Esophagus squamous epithelium (tissue), 5 donors: ENCODE data around the gene PPP3CA. TPM values are rescaled to one million over a fixed set of nuclear protein-coding genes. Genes with fewer than 3 reads are reported as not detected.
A peak's percentile ranks its signal among the peaks of the same experiment; 100 is the strongest.
"Not testable (repeated sequence)": the region's sequence is repeated elsewhere in the genome, so short reads cannot be mapped to it uniquely, and the experiment has no call there.

ENCODE experiments used
- DNase-seq: peaks from one replicate; lab custom pipeline; 2025; lab: John Stamatoyannopoulos, UW
- H3K27ac ChIP-seq, 4 donors: fragments of 200-600 bp; sonication (generic); one replicate each; pipeline ENCODE4 v1.5.1; 2016 to 2019; ENCODE audit warnings: mild to moderate bottlenecking in 1 of 4
- H3K27me3 ChIP-seq, 4 donors: fragments of 200-600 bp; sonication (generic); 1 replicate in 3 of 4; 2 replicates in 1 of 4; pipeline versions ENCODE4 v1.5.1 to v1.6.0; 2017 to 2021; ENCODE audit warnings: antibody characterized with exemption in 1 of 4
- H3K36me3 ChIP-seq, 3 donors: fragments of 200-600 bp; sonication (generic); one replicate each; pipeline ENCODE4 v1.5.1; 2016 to 2019
- H3K4me1 ChIP-seq, 3 donors: fragments of 200-600 bp; sonication (generic); one replicate each; pipeline ENCODE4 v1.5.1; 2017 to 2019
- H3K4me3 ChIP-seq, 4 donors: fragments of 200-600 bp; sonication (generic); 1 replicate in 3 of 4; 2 replicates in 1 of 4; pipeline ENCODE4 v1.5.1; 2016 to 2019; ENCODE audit warnings: mild to moderate bottlenecking in 2 of 4, moderate library complexity in 1 of 4
- H3K9me3 ChIP-seq, 3 donors: fragments of 200-600 bp; sonication (generic); one replicate each; pipeline ENCODE4 v1.5.1; 2016 to 2019
- CTCF ChIP-seq, 6 experiments: fragments of 450-650 bp in 4 of 6; fragments of 200-600 bp in 2 of 6; sonication (generic) in 2 of 6; IDR thresholded peaks; one replicate each; pipeline ENCODE4 v1.5.1; 2016 to 2019; ENCODE audit warnings: antibody characterized with exemption in 6 of 6, mild to moderate bottlenecking in 4 of 6, moderate library complexity in 4 of 6
- POLR2A ChIP-seq, 4 donors: fragments of 450-650 bp; IDR thresholded peaks; one replicate each; pipeline ENCODE4 v1.6.1; 2017; ENCODE audit warnings: antibody characterized with exemption in 4 of 4, mild to moderate bottlenecking in 4 of 4, moderate library complexity in 3 of 4
- WGBS, 2 donors: methylation state at CpG; one replicate each; pipeline ENCODE4 v1.1.5; 2018; 5-methylcytosine and 5-hydroxymethylcytosine counted together
- intact Hi-C: fragments of 100-400 bp; cut with DNase I; formaldehyde crosslinking; loops from one replicate; pipeline ENCODE4 v1.15.0; 2022
- total RNA-seq, 4 donors: library from RNA; depleted of rRNA; stranded (reverse); fragments of >200 nt; gene quantifications; one replicate each; pipeline ENCODE4 v1.1.0, GENCODE V29; 2016
- donor health status: DM: yes; HTN: yes; CAD: no.

PPP3CA gene
- total RNA-seq, 4 donors from 2014 or later, result 13.3 to 25.7 (median 17.5) TPM

- H3K36me3 ChIP-seq, result no peaks in the 10 kb centered on the region
- no peak overlapping the region for H3K4me3 ChIP-seq
- H3K9me3 ChIP-seq, result no peaks in the 10 kb centered on the region
- H3K27ac ChIP-seq, result no peak overlapping the region
- 89 to 94% methylated on average over 3 of the region's 3 CpGs for WGBS, 2 donors
- no peaks in the 10 kb centered on the region for H3K27me3 ChIP-seq
- no peak for DNase-seq
- intact Hi-C loops, result no loop called here
- H3K4me1 ChIP-seq, result peaks cover 0 to 10% (median 9%) of the 10 kb centered on the region in 3 donors
- no peak for TF ChIP-seq CTCF (IDR thresholded peaks at IDR 0.05)
- no peak for TF ChIP-seq POLR2A (IDR thresholded peaks at IDR 0.05)
Observed at GRCh38 chr4:101240099-101240498, 107.2 kb downstream of the PPP3CA start.

- no peak overlapping the region for H3K27ac ChIP-seq
- intact Hi-C loops, result no loop called here
Observed at GRCh38 chr4:101239665-101240064, 107.7 kb downstream of the PPP3CA start.

GRCh38 chr4:101238706-101239105 lies 108.6 kb downstream of the PPP3CA start:
- intact Hi-C loops, result no loop called here
- no peak for TF ChIP-seq POLR2A (IDR thresholded peaks at IDR 0.05)
- no peak for TF ChIP-seq CTCF (IDR thresholded peaks at IDR 0.05)
- DNase-seq, result no peak
- H3K4me1 ChIP-seq, result peaks cover 0 to 10% (median 9%) of the 10 kb centered on the region in 3 donors
- no peak overlapping the region for H3K4me3 ChIP-seq
- H3K36me3 ChIP-seq, result no peaks in the 10 kb centered on the region
- no peaks in the 10 kb centered on the region for H3K27me3 ChIP-seq
- WGBS, 2 donors, result 44 to 58% methylated on average over 3 of the region's 3 CpGs
- peak overlapping the region in 1 of 4 donors; percentile 21 for H3K27ac ChIP-seq
- H3K9me3 ChIP-seq, result no peaks in the 10 kb centered on the region

More at GRCh38 chr4:101239665-101240064, 107.7 kb downstream of the PPP3CA start:
- Histone ChIP-seq H3K4me1 (peaks cover 0 to 10% (median 9%) of the 10 kb centered on the region in 3 donors), H3K27me3 (no peaks in the 10 kb centered on the region), H3K9me3 (no peaks in the 10 kb centered on the region), H3K36me3 (no peaks in the 10 kb centered on the region), H3K4me3 (no peak overlapping the region)
- no peak for TF ChIP-seq POLR2A (IDR thresholded peaks at IDR 0.05)
- TF ChIP-seq CTCF (IDR thresholded peaks at IDR 0.05), result no peak
- 56 to 60% methylated on average over 1 of the region's 1 CpG for WGBS, 2 donors
- DNase-seq, result no peak

GRCh38 chr4:101237773-101238172 lies 109.6 kb downstream of the PPP3CA start:
- TF ChIP-seq CTCF (IDR thresholded peaks at IDR 0.05) (no peak), POLR2A (IDR thresholded peaks at IDR 0.05) (no peak)
- intact Hi-C loops, result no loop called here
- H3K27ac ChIP-seq, result no peak overlapping the region
- H3K27me3 ChIP-seq, result no peaks in the 10 kb centered on the region
- H3K36me3 ChIP-seq, result no peaks in the 10 kb centered on the region
- H3K4me1 ChIP-seq, result peaks cover 0 to 10% (median 9%) of the 10 kb centered on the region in 3 donors
- H3K4me3 ChIP-seq, result no peak overlapping the region
- no peaks in the 10 kb centered on the region for H3K9me3 ChIP-seq
- 100% methylated on average over 3 of the region's 3 CpGs for WGBS, 2 donors
- no peak for DNase-seq

GRCh38 chr4:101236097-101236496 lies 111.2 kb downstream of the PPP3CA start:
- H3K27ac ChIP-seq, result no peak overlapping the region
- no peaks in the 10 kb centered on the region for H3K36me3 ChIP-seq
- H3K4me1 ChIP-seq, result peaks cover 0 to 20% (median 16%) of the 10 kb centered on the region in 3 donors
- WGBS, 2 donors, result 90 to 95% methylated on average over 2 of the region's 2 CpGs
- no peak for DNase-seq
- no peak for TF ChIP-seq POLR2A (IDR thresholded peaks at IDR 0.05)
- no peak for TF ChIP-seq CTCF (IDR thresholded peaks at IDR 0.05)
- no peaks in the 10 kb centered on the region for H3K9me3 ChIP-seq
- H3K4me3 ChIP-seq, result no peak overlapping the region
- no peaks in the 10 kb centered on the region for H3K27me3 ChIP-seq
- intact Hi-C loops, result no loop called here

- H3K27ac ChIP-seq, DNase-seq, H3K27me3 ChIP-seq, intact Hi-C loops, H3K9me3 ChIP-seq, H3K36me3 ChIP-seq, H3K4me3 ChIP-seq: not testable (repeated sequence)
- peaks cover 0 to 19% (median 15%) of the 10 kb centered on the region in 3 donors for H3K4me1 ChIP-seq
Observed at GRCh38 chr4:101234141-101234540, 113.2 kb downstream of the PPP3CA start.
